Lower lobe of right lung (tissue), 2 donors: ENCODE data around the gene ELMO3. TPM values are rescaled to one million over a fixed set of nuclear protein-coding genes. Genes with fewer than 3 reads are reported as not detected.

Source experiments
- ATAC-seq, 2 donors: fragments of 200-7000 bp; cut with Tn5 transposase; one replicate each; pipeline ENCODE4 v1.9.1; 2020 to 2022; ENCODE audit warnings: mild to moderate bottlenecking in 2 of 2, moderate library complexity in 2 of 2
- DNase-seq: peaks from one replicate; pipeline ENCODE4 v3.0.0-alpha.2; 2020
- H3K27ac ChIP-seq: fragments of 200-600 bp; one replicate; pipeline ENCODE4 v1.8.0; 2022
- H3K27me3 ChIP-seq: fragments of 200-600 bp; one replicate; pipeline ENCODE4 v1.8.0; 2022; ENCODE audit warnings: low read depth
- H3K36me3 ChIP-seq: fragments of 200-600 bp; one replicate; pipeline ENCODE4 v1.8.0; 2022; ENCODE audit warnings: mild to moderate bottlenecking
- H3K4me1 ChIP-seq: fragments of 200-600 bp; one replicate; pipeline ENCODE4 v1.8.0; 2022
- H3K4me3 ChIP-seq: fragments of 200-600 bp; one replicate; pipeline ENCODE4 v1.8.0; 2022; ENCODE audit warnings: mild to moderate bottlenecking
- H3K9me3 ChIP-seq: fragments of 200-600 bp; one replicate; pipeline ENCODE4 v1.8.0; 2022
- intact Hi-C: fragments of 100-400 bp; cut with DNase I; formaldehyde crosslinking; loops from one replicate; pipeline ENCODE4 v1.11.0; 2022
- total RNA-seq: library from RNA; stranded (reverse); fragmentation: NEBNext Ultra II Directional; extraction: Animal tissue kit (Norgen Biotek cat#: 25700); gene quantifications from one replicate; pipeline ENCODE4 v1.2.1, GENCODE V29; 2021
- TF ChIP-seq, protein P1 (sequence below): fragments of 200-600 bp; IDR thresholded peaks from one replicate; pipeline ENCODE4 v1.8.0; 2022; ENCODE audit warnings: antibody characterized with exemption, mild to moderate bottlenecking
- donor health status: DM: no; HTN: yes; CAD: no; lungs with severe emphysema.

The ELMO3 gene
- total RNA-seq, 1 donor from 2014 or later = 14.9 TPM

DNA sequence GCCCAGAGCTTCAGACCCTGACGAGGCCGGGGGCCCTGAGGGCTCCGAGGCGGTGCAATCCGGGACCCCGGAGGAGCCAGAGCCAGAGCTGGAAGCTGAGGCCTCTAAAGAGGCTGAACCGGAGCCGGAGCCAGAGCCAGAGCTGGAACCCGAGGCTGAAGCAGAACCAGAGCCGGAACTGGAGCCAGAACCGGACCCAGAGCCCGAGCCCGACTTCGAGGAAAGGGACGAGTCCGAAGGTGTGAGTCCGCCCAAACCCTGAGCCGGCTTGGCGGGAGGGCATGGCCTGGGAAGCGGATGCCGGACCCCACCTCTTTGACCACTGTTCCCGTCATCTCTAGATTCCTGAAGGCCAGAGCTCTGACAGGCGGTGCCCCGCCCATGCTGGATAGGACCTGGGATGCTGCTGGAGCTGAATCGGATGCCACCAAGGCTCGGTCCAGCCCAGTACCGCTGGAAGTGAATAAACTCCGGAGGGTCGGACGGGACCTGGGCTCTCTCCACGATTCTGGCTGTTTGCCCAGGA lies 24.2 kb upstream of the ELMO3 start:
- TF ChIP-seq, protein P1, sequence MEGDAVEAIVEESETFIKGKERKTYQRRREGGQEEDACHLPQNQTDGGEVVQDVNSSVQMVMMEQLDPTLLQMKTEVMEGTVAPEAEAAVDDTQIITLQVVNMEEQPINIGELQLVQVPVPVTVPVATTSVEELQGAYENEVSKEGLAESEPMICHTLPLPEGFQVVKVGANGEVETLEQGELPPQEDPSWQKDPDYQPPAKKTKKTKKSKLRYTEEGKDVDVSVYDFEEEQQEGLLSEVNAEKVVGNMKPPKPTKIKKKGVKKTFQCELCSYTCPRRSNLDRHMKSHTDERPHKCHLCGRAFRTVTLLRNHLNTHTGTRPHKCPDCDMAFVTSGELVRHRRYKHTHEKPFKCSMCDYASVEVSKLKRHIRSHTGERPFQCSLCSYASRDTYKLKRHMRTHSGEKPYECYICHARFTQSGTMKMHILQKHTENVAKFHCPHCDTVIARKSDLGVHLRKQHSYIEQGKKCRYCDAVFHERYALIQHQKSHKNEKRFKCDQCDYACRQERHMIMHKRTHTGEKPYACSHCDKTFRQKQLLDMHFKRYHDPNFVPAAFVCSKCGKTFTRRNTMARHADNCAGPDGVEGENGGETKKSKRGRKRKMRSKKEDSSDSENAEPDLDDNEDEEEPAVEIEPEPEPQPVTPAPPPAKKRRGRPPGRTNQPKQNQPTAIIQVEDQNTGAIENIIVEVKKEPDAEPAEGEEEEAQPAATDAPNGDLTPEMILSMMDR = no peak
- peak overlapping the region; percentile 87 for H3K27ac ChIP-seq
- H3K9me3 ChIP-seq = no peaks in the 10 kb centered on the region
- intact Hi-C loops = no loop called here
- H3K27me3 ChIP-seq = no peaks in the 10 kb centered on the region
- H3K36me3 ChIP-seq = peaks cover 7% of the 10 kb centered on the region
- H3K4me1 ChIP-seq = peaks cover 81% of the 10 kb centered on the region
- H3K4me3 ChIP-seq = peak overlapping the region; percentile 59
- DNase-seq = no peak
- ATAC-seq = no peak

DNA sequence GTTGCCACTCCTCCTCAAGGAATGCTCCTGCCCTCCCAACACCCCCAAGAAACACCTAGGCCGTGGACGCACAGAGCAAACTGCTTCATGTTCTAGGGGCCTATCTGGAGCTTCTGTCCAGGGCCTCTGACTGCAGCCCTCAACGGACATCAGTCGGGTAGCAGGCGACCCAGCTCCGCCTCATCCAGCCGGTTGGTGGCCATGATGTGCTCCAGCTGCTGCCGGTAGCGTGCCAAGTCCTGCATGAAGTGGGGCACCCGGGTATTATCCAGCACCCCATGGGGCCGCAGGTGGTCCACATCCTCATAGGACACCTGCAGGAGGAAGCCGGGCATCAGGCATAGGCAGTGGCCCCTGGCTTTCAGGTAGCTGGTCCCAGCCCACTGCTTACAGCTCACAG lies 22.3 kb upstream of the ELMO3 start:
- DNase-seq = no peak
- peaks cover 66% of the 10 kb centered on the region for H3K4me1 ChIP-seq
- H3K27me3 ChIP-seq = no peaks in the 10 kb centered on the region
- H3K27ac ChIP-seq = no peak overlapping the region
- TF ChIP-seq, protein P1 = no peak
- no peaks in the 10 kb centered on the region for H3K9me3 ChIP-seq
- intact Hi-C loops = no loop called here
- no peak overlapping the region for H3K4me3 ChIP-seq
- H3K36me3 ChIP-seq = peaks cover 7% of the 10 kb centered on the region
- ATAC-seq = no peak

DNA sequence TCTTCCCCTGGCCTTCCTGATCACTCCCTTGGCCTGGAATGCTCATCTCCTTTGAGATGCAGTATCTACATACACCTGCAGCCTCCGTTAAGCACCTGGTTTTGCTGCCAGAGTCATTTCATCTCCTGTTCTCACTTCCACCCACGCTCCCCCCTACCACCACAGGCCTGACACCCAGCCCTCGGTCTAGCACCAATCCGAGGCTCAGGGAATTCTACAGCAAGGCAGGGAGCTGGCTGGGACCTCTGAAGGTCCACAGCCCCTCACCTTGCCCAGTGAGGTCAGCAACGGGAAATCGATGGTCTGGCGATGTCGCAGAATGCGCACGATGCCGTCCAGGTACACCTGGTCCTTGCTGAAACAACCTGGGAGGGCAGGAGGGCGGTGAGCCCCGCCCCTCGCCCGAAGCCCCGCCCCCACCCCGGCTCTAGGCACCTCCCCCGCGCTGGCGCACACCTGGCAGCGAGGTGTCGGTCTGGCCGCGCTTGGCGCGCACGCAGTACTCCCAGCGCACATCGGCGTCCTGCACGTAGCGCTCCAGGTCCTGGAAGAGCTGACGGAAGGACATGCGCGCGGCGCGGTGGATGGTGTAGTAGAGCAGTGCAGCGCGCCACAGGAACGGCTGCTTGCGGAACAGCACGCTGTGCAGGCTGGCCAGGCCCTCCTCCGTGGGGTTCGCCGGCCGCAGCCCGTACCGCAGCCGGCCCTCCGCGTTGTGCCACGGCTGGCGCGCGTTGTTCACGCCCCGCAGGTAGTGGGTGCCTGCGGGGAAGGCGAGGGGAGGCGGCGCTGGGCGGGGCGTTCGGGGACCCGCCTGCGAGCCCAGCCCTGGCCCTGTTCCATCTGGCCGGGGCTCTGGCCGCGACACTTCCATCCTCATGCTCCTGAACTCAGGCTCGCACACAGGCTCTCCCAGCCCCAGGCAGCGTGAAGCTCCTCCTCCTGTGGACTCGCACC lies 20.9 kb upstream of the ELMO3 start:
- Histone ChIP-seq H3K9me3 (no peaks in the 10 kb centered on the region), H3K27ac (peak overlapping the region; percentile 60), H3K36me3 (peaks cover 7% of the 10 kb centered on the region), H3K4me3 (peak overlapping the region; percentile 55), H3K27me3 (no peaks in the 10 kb centered on the region), H3K4me1 (peaks cover 71% of the 10 kb centered on the region)
- TF ChIP-seq, protein P1 = peak; percentile 19
- DNase-seq = peak; percentile 91
- intact Hi-C loops = no loop called here
- peak; percentile 78 to 81 for ATAC-seq

DNA sequence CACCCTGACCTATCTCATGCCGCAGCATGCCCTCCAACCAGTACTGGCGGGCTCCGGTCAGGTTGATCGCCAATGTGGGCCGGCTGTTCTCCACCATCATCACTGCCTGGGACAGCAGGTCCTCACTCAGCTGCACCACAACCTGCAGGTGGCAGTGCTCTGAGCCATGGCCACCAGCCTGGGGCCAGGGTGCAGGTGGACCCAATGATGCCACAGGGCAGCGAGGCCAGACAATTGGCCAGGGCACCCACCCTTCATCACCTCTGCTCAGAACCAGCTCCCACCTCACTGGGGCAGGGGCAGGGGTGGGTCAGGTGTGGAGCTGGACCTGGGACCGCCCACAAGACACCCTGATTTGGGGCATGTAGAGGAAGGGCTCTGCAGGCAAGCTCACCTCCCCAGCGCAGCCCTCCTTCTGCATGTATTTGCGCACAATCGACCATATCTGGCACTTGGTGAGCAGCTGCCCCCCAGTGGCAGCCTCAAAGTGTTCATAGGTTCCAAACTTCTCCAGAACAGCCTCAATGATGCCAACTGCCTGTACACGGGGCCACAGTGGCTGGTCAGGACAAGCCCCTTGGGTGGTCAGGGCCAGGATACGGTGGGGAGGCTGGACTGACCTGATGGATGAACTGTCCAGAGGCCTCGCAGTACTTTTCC lies 19.4 kb upstream of the ELMO3 start:
- Histone ChIP-seq H3K27me3 (no peaks in the 10 kb centered on the region), H3K9me3 (no peaks in the 10 kb centered on the region), H3K4me1 (peaks cover 65% of the 10 kb centered on the region), H3K27ac (no peak overlapping the region), H3K36me3 (peaks cover 7% of the 10 kb centered on the region), H3K4me3 (no peak overlapping the region)
- intact Hi-C loops = no loop called here
- no peak for ATAC-seq
- TF ChIP-seq, protein P1 = no peak
- no peak for DNase-seq

DNA sequence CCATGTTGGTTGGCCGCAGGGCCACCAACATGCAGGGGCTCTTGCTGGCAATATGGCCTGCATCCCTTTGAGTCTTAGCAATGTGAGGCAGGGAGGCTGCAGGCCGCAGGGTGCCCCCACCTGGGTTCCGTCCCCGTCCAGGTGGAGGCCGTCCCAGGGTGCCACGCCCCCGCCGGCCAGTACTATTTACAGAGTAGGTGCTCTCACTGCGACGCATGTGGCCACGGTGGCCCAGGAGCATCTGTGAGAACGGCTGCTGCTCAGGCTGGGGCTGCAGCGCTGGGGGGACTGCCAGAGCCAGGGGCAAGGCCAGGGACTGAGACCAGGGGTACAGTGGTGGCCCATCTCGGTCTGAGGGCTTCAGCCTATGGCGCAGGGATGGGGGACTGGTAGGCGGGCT lies 18.8 kb upstream of the ELMO3 start:
- DNase-seq = no peak
- no peak overlapping the region for H3K27ac ChIP-seq
- H3K36me3 ChIP-seq = peaks cover 3% of the 10 kb centered on the region
- H3K4me1 ChIP-seq = peaks cover 65% of the 10 kb centered on the region
- intact Hi-C loops = no loop called here
- no peak for ATAC-seq
- H3K4me3 ChIP-seq = no peak overlapping the region
- TF ChIP-seq, protein P1 = no peak
- no peaks in the 10 kb centered on the region for H3K9me3 ChIP-seq
- H3K27me3 ChIP-seq = no peaks in the 10 kb centered on the region
